ENCODE data around the gene SUB1.

- TF ChIP-seq POLR2A (IDR thresholded peaks at IDR 0.05; ENCODE audit: low read depth, low read length) (no peak), TAF1 (IDR thresholded peaks at IDR 0.05; ENCODE audit: borderline replicate concordance, low read depth, low read length) (no peak), POLR2AphosphoS5 (IDR thresholded peaks at IDR 0.05; ENCODE audit: low read depth, low read length) (no peak)
Observed at GRCh38 chr5:32542216-32543059, 42.9 kb upstream of the SUB1 start.
